CD4-positive, alpha-beta T cell (primary cell): ENCODE results near the gene NPNT. TPM values are rescaled to one million over a fixed set of nuclear protein-coding genes. Genes with fewer than 3 reads are reported as not detected.

Experiments used
- ATAC-seq: fragments of 200-7000 bp; cut with Tn5 transposase; one replicate; pipeline ENCODE4 v1.10.0; 2022; ENCODE audit warnings: mild to moderate bottlenecking; ENCODE audit not compliant: poor library complexity
- CTCF ChIA-PET: fragments of 350-600 bp; sonication (Branson Sonifier 250); formaldehyde crosslinking; loops from one replicate; lab custom pipeline; 2021; ENCODE audit warnings: antibody characterized with exemption, inconsistent platforms; lab: Charles Lee
- POLR2A ChIA-PET: fragments of 350-600 bp; sonication (Branson Sonifier 250); formaldehyde crosslinking; loops from one replicate; lab custom pipeline; 2021; ENCODE audit warnings: antibody characterized with exemption, inconsistent platforms; lab: Charles Lee
- DNase-seq, 14 experiments: peaks; one replicate each; pipeline ENCODE4 v3.0.0-alpha.2; 2013 to 2020; ENCODE audit warnings: mixed read lengths in 2 of 14
- H3K27ac ChIP-seq, 2 donors: one replicate each; pipeline versions ENCODE4 v1.5.1 to v1.7.0; 2013; ENCODE audit warnings: low read length in 2 of 2, low read depth in 1 of 2, mild to moderate bottlenecking in 1 of 2
- H3K27me3 ChIP-seq, 2 experiments: 1 replicate in 1 of 2; 2 replicates in 1 of 2; pipeline versions ENCODE4 v1.6.1 to v1.7.0; 2013; ENCODE audit warnings: low read length in 2 of 2, control low read depth in 1 of 2, mild to moderate bottlenecking in 1 of 2, moderate library complexity in 1 of 2; ENCODE audit not compliant: insufficient read depth in 2 of 2, control insufficient read depth in 1 of 2
- H3K36me3 ChIP-seq: one replicate; pipeline ENCODE4 v1.6.1; 2013; ENCODE audit warnings: low read length, control low read depth; ENCODE audit not compliant: insufficient read depth
- H3K4me1 ChIP-seq: one replicate; pipeline ENCODE4 v1.6.1; 2013; ENCODE audit warnings: low read length, control low read depth; ENCODE audit not compliant: insufficient read depth
- H3K4me3 ChIP-seq: one replicate; pipeline ENCODE4 v1.5.1; 2013; ENCODE audit warnings: mild to moderate bottlenecking, low read length, moderate library complexity
- H3K9me3 ChIP-seq, 2 experiments: 1 replicate in 1 of 2; 2 replicates in 1 of 2; pipeline versions ENCODE4 v1.6.1 to v1.7.0; 2013; ENCODE audit warnings: low read length in 2 of 2, mild to moderate bottlenecking in 2 of 2, control low read depth in 1 of 2, moderate library complexity in 1 of 2; ENCODE audit not compliant: control insufficient read depth in 1 of 2, insufficient read depth in 1 of 2
- H3K27ac Mint-ChIP-seq: one replicate; pipeline ENCODE4 v1.8.0; 2020; ENCODE audit warnings: mixed read lengths
- H3K27me3 Mint-ChIP-seq: one replicate; pipeline ENCODE4 v1.8.0; 2021; ENCODE audit warnings: mixed read lengths
- H3K36me3 Mint-ChIP-seq: one replicate; pipeline ENCODE4 v1.8.0; 2021; ENCODE audit warnings: low read depth, mixed read lengths
- H3K4me1 Mint-ChIP-seq: one replicate; pipeline ENCODE4 v1.8.0; 2021; ENCODE audit warnings: low read depth, mixed read lengths
- H3K4me3 Mint-ChIP-seq: one replicate; pipeline ENCODE4 v1.8.0; 2020; ENCODE audit warnings: mild to moderate bottlenecking, mixed read lengths
- H3K9me3 Mint-ChIP-seq: one replicate; pipeline ENCODE4 v1.8.0; 2020; ENCODE audit warnings: mixed read lengths
- intact Hi-C, 2 experiments: fragments of 100-400 bp; cut with DNase I in 1 of 2; cut with micrococcal nuclease in 1 of 2; formaldehyde crosslinking; loops; one replicate each; pipeline versions ENCODE4 v1.15.1 to v1.9.0; 2023 to 2025; cut with DNase I, micrococcal nuclease
- total RNA-seq, 174 experiments: library from RNA in 2 of 174; stranded (reverse) in 2 of 174; gene quantifications; one replicate each; pipeline ENCODE4 v1.2.3 and lab custom pipeline; 2021 to 2026
- TF ChIP-seq, protein P1 (sequence below): fragments of 200-600 bp; IDR thresholded peaks from one replicate; pipeline ENCODE4 v1.8.0; 2022; ENCODE audit warnings: antibody characterized with exemption, mild to moderate bottlenecking

The NPNT gene
- total RNA-seq, 2 experiments from 2014 or later, result not detected

DNA sequence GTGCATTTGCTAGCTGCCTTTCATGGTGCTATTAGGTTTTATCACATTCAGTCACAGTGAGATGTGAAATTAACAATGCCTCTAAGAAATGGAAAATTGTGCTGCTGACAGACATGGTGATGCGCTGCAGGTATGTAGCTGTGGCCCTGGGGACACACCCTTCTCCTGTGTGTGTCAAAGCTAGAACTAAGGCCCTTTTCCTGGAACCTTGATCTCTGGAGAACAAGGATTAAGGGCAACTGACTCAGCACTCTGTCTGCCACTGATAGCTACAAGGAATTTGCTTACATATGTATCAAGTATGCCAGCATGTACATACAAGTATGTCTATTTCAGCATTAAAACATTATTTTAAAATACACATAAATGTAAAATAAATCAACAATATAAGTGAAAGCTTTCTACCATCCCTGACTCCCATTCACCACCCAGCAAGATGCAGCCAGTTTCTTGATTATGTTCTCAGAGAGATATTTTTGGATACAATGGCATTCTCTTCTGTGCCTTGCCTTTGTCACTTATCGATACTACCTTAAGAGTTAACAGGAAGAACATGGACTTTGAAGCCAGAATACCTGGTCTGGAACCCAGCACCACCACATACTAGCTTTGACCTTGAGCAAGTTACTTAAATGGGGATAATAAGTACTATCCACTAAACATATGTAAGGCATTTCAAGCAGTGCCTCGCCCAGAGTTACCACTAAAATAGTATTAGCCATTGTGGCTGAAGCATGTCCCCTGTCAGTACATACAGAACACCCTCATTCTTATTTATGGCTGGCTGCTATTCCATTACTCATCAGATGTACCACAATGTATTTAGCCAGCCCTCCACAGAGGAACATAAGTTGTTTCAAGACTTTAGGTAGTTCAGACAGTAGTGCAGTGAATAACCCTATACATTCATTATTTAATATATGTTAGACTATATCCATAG, 68.5 kb downstream of the NPNT start:
- intact Hi-C loops, result no loop called here
- Mint-ChIP-seq H3K36me3 (no peaks in the 10 kb centered on the region), H3K4me3 (no peak overlapping the region), H3K27me3 (peaks cover 7% of the 10 kb centered on the region), H3K27ac (no peak overlapping the region), H3K9me3 (no peaks in the 10 kb centered on the region), H3K4me1 (no peaks in the 10 kb centered on the region)
- TF ChIP-seq, protein P1, sequence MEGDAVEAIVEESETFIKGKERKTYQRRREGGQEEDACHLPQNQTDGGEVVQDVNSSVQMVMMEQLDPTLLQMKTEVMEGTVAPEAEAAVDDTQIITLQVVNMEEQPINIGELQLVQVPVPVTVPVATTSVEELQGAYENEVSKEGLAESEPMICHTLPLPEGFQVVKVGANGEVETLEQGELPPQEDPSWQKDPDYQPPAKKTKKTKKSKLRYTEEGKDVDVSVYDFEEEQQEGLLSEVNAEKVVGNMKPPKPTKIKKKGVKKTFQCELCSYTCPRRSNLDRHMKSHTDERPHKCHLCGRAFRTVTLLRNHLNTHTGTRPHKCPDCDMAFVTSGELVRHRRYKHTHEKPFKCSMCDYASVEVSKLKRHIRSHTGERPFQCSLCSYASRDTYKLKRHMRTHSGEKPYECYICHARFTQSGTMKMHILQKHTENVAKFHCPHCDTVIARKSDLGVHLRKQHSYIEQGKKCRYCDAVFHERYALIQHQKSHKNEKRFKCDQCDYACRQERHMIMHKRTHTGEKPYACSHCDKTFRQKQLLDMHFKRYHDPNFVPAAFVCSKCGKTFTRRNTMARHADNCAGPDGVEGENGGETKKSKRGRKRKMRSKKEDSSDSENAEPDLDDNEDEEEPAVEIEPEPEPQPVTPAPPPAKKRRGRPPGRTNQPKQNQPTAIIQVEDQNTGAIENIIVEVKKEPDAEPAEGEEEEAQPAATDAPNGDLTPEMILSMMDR, result no peak
- ChIA-PET CTCF (interaction anchor here (0.7 kb wide), 1 partner anchor 36 kb away, joined by 5 read pairs; no protein-coding TSS in a partner anchor), POLR2A (no interaction called here)
- Histone ChIP-seq H3K36me3 (no peaks in the 10 kb centered on the region), H3K27me3 (no peaks in the 10 kb centered on the region), H3K4me1 (no peaks in the 10 kb centered on the region), H3K9me3 (no peaks in the 10 kb centered on the region), H3K27ac (no peak overlapping the region), H3K4me3 (no peak overlapping the region)
- DNase-seq, result no peak
- no peak for ATAC-seq

DNA sequence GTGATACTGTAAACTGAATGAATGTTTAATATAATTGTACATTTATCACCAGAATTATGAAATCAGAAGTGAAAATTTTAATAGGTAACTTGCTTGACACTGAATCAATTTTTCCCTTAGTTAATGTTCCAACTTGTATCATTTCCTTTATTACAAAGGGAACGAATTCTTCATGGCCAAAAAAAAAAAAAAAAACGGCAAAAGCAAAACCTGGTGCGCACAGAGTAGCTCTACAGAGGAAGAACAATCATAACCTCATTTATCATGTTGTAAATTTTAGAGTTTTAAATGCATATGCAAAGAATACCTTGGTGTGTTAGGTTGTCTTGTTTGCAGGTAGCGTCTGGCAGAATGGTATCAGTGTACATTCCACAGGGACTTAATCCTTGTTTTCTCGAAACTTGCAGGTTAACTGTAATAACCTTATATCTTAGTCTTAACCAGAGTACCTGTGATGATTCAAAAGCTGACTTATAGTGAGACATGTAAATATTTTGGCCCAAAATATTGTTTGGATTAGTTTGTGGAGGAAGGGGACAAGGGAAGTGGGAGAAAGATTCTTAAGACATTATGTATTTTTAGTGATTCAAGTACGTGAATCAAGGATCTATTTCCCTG, 70.0 kb downstream of the NPNT start:
- Histone ChIP-seq H3K9me3 (no peaks in the 10 kb centered on the region), H3K27ac (no peak overlapping the region), H3K4me1 (no peaks in the 10 kb centered on the region), H3K36me3 (no peaks in the 10 kb centered on the region), H3K4me3 (no peak overlapping the region), H3K27me3 (no peaks in the 10 kb centered on the region)
- no peaks in the 10 kb centered on the region for H3K9me3 Mint-ChIP-seq
- TF ChIP-seq, protein P1, result no peak
- no peaks in the 10 kb centered on the region for H3K4me1 Mint-ChIP-seq
- H3K27me3 Mint-ChIP-seq, result peaks cover 7% of the 10 kb centered on the region
- CTCF ChIA-PET, result no interaction called here
- POLR2A ChIA-PET, result no interaction called here
- H3K36me3 Mint-ChIP-seq, result no peaks in the 10 kb centered on the region
- intact Hi-C loops, result no loop called here
- H3K27ac Mint-ChIP-seq, result no peak overlapping the region
- no peak overlapping the region for H3K4me3 Mint-ChIP-seq
- no peak for ATAC-seq
- no peak for DNase-seq

DNA sequence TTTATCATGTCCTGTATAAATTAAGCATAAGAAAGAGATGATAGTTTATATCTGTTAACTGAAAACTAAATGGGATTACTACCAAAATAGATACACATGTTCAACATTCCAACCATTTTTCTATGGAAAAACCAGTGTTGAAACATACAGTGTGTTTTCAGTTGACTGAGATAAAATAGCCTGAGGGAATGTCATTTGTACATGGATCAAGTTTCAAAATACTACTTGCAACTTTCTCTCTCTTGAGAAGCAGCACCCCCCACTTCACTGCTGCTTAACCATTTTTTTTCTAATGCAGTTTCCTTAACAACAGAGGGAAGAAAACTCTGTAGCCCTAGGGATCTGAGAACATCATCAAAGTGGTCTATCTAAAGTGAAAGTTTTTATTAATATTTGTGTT, 70.8 kb downstream of the NPNT start:
- Mint-ChIP-seq H3K27ac (no peak overlapping the region), H3K27me3 (peaks cover 10% of the 10 kb centered on the region), H3K4me3 (no peak overlapping the region), H3K4me1 (no peaks in the 10 kb centered on the region), H3K36me3 (no peaks in the 10 kb centered on the region), H3K9me3 (no peaks in the 10 kb centered on the region)
- DNase-seq (no peak), ATAC-seq (no peak)
- POLR2A ChIA-PET, result no interaction called here
- TF ChIP-seq, protein P1, result no peak
- H3K36me3 ChIP-seq, result no peaks in the 10 kb centered on the region
- no peak overlapping the region for H3K4me3 ChIP-seq
- intact Hi-C loops, result no loop called here
- H3K9me3 ChIP-seq, result no peaks in the 10 kb centered on the region
- no peaks in the 10 kb centered on the region for H3K4me1 ChIP-seq
- H3K27ac ChIP-seq, result no peak overlapping the region
- CTCF ChIA-PET, result no interaction called here
- H3K27me3 ChIP-seq, result no peaks in the 10 kb centered on the region
